ENCODE results near the gene DMRT1.

DMRT1 gene

GRCh38 chr9:883011-883410 is 41.5 kb downstream of the DMRT1 start:
- TF ChIP-seq, protein P1, sequence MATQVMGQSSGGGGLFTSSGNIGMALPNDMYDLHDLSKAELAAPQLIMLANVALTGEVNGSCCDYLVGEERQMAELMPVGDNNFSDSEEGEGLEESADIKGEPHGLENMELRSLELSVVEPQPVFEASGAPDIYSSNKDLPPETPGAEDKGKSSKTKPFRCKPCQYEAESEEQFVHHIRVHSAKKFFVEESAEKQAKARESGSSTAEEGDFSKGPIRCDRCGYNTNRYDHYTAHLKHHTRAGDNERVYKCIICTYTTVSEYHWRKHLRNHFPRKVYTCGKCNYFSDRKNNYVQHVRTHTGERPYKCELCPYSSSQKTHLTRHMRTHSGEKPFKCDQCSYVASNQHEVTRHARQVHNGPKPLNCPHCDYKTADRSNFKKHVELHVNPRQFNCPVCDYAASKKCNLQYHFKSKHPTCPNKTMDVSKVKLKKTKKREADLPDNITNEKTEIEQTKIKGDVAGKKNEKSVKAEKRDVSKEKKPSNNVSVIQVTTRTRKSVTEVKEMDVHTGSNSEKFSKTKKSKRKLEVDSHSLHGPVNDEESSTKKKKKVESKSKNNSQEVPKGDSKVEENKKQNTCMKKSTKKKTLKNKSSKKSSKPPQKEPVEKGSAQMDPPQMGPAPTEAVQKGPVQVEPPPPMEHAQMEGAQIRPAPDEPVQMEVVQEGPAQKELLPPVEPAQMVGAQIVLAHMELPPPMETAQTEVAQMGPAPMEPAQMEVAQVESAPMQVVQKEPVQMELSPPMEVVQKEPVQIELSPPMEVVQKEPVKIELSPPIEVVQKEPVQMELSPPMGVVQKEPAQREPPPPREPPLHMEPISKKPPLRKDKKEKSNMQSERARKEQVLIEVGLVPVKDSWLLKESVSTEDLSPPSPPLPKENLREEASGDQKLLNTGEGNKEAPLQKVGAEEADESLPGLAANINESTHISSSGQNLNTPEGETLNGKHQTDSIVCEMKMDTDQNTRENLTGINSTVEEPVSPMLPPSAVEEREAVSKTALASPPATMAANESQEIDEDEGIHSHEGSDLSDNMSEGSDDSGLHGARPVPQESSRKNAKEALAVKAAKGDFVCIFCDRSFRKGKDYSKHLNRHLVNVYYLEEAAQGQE (IDR thresholded peaks at IDR 0.05; ENCODE audit: insufficient read depth in 1 of 2, low read depth in 2 of 2, low read length in 2 of 2) = no peak

- TF ChIP-seq POLR2AphosphoS5 (IDR thresholded peaks at IDR 0.05; ENCODE audit: low read depth, low read length) (no peak), SIN3A (IDR thresholded peaks at IDR 0.05; ENCODE audit: borderline replicate concordance, insufficient read depth, low read length) (no peak), FOXP2 (optimal IDR thresholded peaks at IDR 0.05; ENCODE audit: borderline replicate concordance, extremely low read depth, extremely low read length, insufficient read depth) (no peak), TAF1 (IDR thresholded peaks at IDR 0.05; ENCODE audit: borderline replicate concordance, insufficient read depth, low read length) (no peak)
- TF ChIP-seq, protein P1 (IDR thresholded peaks at IDR 0.05; ENCODE audit: insufficient read depth in 1 of 2, low read depth in 2 of 2, low read length in 2 of 2) = no peak
Measured at GRCh38 chr9:886886-887285, 45.4 kb downstream of the DMRT1 start.

DNA sequence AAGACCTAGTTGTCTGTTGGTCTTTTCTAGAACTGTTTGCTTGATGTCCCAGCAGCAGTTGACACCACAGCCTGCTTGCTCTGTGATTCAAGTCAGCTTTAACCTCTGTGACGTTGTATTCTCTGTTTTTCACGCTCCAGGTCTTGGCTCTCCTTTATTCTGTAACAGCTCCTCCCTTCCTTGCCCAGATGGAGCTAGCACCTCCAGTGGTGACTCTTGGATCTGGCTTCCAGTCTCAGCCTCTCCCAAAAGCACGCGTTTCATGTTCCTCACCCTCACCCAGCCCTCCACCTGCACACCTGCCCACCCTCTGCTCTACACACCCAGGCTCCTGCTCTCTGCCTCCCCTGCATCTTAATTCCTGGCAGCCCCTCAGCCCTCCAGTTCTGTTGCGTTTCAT is 50.6 kb downstream of the DMRT1 start:
- TF ChIP-seq, protein P1 (IDR thresholded peaks at IDR 0.05; ENCODE audit: insufficient read depth in 1 of 2, low read depth in 2 of 2, low read length in 2 of 2) = no peak
- TF ChIP-seq SIN3A (IDR thresholded peaks at IDR 0.05; ENCODE audit: borderline replicate concordance, insufficient read depth, low read length) (no peak), TAF1 (IDR thresholded peaks at IDR 0.05; ENCODE audit: borderline replicate concordance, insufficient read depth, low read length) (no peak)

DNA sequence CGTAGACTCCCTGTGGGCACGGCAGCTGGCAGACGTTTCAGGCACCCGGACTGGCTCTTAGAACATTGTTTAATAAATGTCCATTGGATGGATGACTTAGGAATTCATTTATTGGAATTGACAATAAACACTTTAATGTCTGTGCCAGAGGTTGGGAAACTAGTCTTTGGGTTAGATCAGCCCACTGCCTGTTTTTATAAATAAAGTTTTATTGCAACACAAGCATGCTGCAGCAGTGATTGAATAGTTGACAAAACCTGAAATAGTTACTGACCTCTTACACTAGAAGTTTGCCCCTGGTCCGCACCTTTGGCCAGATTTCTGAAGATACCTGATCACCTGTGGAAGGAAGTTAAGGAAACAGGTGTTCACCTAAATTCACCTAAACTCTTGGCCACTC is 51.6 kb downstream of the DMRT1 start:
- TF ChIP-seq SIN3A (IDR thresholded peaks at IDR 0.05; ENCODE audit: borderline replicate concordance, insufficient read depth, low read length) = no peak
- no peak for TF ChIP-seq FOXP2 (optimal IDR thresholded peaks at IDR 0.05; ENCODE audit: borderline replicate concordance, extremely low read depth, extremely low read length, insufficient read depth)
- TF ChIP-seq, protein P1 (IDR thresholded peaks at IDR 0.05; ENCODE audit: insufficient read depth in 1 of 2, low read depth in 2 of 2, low read length in 2 of 2) = no peak
- TF ChIP-seq POLR2AphosphoS5 (IDR thresholded peaks at IDR 0.05; ENCODE audit: low read depth, low read length) = no peak
- TF ChIP-seq TAF1 (IDR thresholded peaks at IDR 0.05; ENCODE audit: borderline replicate concordance, insufficient read depth, low read length) = no peak

DNA sequence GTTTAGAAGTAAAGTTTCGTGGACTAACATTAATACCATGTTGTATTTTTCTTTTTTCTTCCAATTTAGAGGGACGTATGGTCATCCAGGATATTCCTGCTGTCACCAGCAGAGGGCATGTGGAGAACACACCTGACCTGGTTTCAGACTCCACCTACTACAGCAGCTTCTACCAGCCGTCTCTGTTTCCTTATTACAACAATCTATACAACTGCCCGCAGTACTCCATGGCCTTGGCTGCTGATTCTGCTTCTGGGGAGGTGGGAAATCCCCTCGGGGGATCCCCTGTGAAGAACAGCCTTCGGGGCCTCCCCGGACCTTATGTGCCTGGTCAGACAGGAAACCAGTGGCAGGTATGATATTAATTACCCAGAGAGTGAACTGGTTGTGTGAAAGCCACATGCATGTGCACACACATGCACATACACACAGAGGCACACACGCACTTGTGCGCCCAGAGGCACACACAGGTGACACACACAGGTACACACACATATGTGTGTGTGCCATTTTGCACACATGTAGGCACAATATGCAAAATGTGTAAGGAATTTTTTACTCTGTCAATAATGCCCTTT is 52.4 kb downstream of the DMRT1 start:
- TF ChIP-seq POLR2AphosphoS5 (IDR thresholded peaks at IDR 0.05; ENCODE audit: low read depth, low read length) (no peak), SIN3A (IDR thresholded peaks at IDR 0.05; ENCODE audit: borderline replicate concordance, insufficient read depth, low read length) (no peak), FOXP2 (optimal IDR thresholded peaks at IDR 0.05; ENCODE audit: borderline replicate concordance, extremely low read depth, extremely low read length, insufficient read depth) (no peak), TAF1 (IDR thresholded peaks at IDR 0.05; ENCODE audit: borderline replicate concordance, insufficient read depth, low read length) (no peak)
- TF ChIP-seq, protein P1 (IDR thresholded peaks at IDR 0.05; ENCODE audit: insufficient read depth in 1 of 2, low read depth in 2 of 2, low read length in 2 of 2) = no peak

Measured in PFSK-1 (cell line).